Activated CD4-positive, alpha-beta T cell treated with anti-CD3 and anti-CD28 coated beads for 36 hours (primary cell): ENCODE data around the gene THAP5. TPM values are rescaled to one million over a fixed set of nuclear protein-coding genes. Genes with fewer than 3 reads are reported as not detected.

Source experiments
- total RNA-seq, 2 experiments: library from RNA; stranded (reverse); gene quantifications; one replicate each; pipeline ENCODE4 v1.2.3, GENCODE V29; 2021

Gene THAP5
- total RNA-seq, 2 experiments from 2014 or later: 30.1 to 43.4 TPM

Other genes with a start within 250 kb of the THAP5 start
- gene NRCAM, start 113.3 kb downstream of the THAP5 start, total RNA-seq: 1 to 10 TPM in 1 of 2 experiments, under 1 TPM in 1; 0.60 to 1.0 TPM
- 10 to 100 TPM; 14.2 to 18.4 TPM for gene PNPLA8, start 43.6 kb downstream of the THAP5 start, total RNA-seq
- 1 to 10 TPM; 8.3 to 8.4 TPM for gene DNAJB9, start 168 bp upstream of the THAP5 start, total RNA-seq